ENCODE results near the gene KNCN. TPM values are rescaled to one million over a fixed set of nuclear protein-coding genes. Genes with fewer than 3 reads are reported as not detected.

Gene KNCN
- total and polyA plus RNA-seq, 3 donors from 2014 or later, result 0.43 to 4.0 (median 0.47) TPM

DNA sequence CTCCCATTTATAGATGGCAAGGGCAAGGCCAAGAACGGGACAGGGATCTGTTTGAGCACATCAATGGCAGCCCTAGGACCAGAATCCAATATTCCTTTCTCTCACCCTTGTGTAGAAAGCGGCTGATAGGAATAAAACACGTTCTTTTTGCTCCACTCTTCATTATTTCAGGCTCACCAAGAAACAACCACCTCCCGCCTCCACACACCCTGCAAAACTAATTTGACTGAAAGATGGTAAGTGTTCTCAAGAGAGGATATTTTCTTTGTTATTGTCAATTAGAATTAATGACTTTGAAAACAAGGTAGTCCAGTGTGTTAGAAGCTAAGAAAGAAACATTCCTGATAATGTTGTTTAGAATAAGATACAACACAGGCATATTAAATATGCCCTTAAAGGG is 11.9 kb upstream of the KNCN start:
- no peak overlapping the region for H3K4me3 ChIP-seq
- DNase-seq, result no peak
- TF ChIP-seq CTCF (IDR thresholded peaks at IDR 0.05), result no peak
- H3K27ac ChIP-seq, result no peak overlapping the region
- 89 to 95% methylated on average over 4 of the region's 4 CpGs for WGBS, 2 donors
- no peaks in the 10 kb centered on the region for H3K9me3 ChIP-seq
- intact Hi-C loops (cut with DNase I; ENCODE audit: low total_unique reads), result no loop called here
- H3K27me3 ChIP-seq, result no peaks in the 10 kb centered on the region
- no peaks in the 10 kb centered on the region for H3K4me1 ChIP-seq
- no peaks in the 10 kb centered on the region for H3K36me3 ChIP-seq (ENCODE audit: low read depth, missing control alignments)

GRCh38 chr1:46562498-46562897 is 11.1 kb upstream of the KNCN start:
- intact Hi-C loops (cut with DNase I; ENCODE audit: low total_unique reads), result no loop called here
- no peaks in the 10 kb centered on the region for H3K36me3 ChIP-seq (ENCODE audit: low read depth, missing control alignments)

DNA sequence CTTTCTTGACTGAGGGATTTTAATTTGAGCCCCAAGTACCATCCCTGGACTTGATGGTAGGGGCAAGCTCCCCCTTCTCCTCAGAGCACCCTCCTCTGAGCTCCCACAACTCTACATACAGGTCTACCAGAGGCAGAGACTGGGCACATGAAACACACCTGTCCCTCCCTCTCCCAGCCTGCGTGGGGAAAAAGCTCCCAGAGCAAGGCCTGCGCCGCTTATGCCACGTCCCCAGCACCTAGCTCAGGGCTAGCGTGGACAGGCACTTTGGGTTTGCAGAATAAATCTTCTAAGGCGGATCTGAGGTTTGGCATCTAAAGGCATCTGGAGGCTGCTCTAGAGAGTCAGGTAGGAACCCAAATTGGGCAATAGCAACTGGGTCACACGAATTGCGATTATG is 7.5 kb upstream of the KNCN start:
- no peak for DNase-seq
- H3K4me3 ChIP-seq, result no peak overlapping the region
- H3K36me3 ChIP-seq (ENCODE audit: low read depth, missing control alignments), result no peaks in the 10 kb centered on the region
- TF ChIP-seq CTCF (IDR thresholded peaks at IDR 0.05) (no peak), POLR2A (IDR thresholded peaks at IDR 0.05) (no peak)
- H3K27me3 ChIP-seq, result no peaks in the 10 kb centered on the region
- WGBS, 2 donors, result 88 to 93% methylated on average over 5 to 8 of the region's 8 CpGs
- H3K4me1 ChIP-seq, result no peaks in the 10 kb centered on the region
- intact Hi-C loops (cut with DNase I; ENCODE audit: low total_unique reads), result no loop called here
- no peak overlapping the region for H3K27ac ChIP-seq
- no peaks in the 10 kb centered on the region for H3K9me3 ChIP-seq

More at GRCh38 chr1:46562498-46562897, 11.1 kb upstream of the KNCN start:
- no peak for DNase-seq
- TF ChIP-seq CTCF (IDR thresholded peaks at IDR 0.05) (no peak), POLR2A (IDR thresholded peaks at IDR 0.05) (no peak)
- no peak overlapping the region for H3K4me3 ChIP-seq
- no peaks in the 10 kb centered on the region for H3K4me1 ChIP-seq
- no peaks in the 10 kb centered on the region for H3K9me3 ChIP-seq
- H3K27ac ChIP-seq, result no peak overlapping the region
- H3K27me3 ChIP-seq, result no peaks in the 10 kb centered on the region
- WGBS, 2 donors, result 93 to 96% methylated on average over 15 of the region's 15 CpGs

DNA sequence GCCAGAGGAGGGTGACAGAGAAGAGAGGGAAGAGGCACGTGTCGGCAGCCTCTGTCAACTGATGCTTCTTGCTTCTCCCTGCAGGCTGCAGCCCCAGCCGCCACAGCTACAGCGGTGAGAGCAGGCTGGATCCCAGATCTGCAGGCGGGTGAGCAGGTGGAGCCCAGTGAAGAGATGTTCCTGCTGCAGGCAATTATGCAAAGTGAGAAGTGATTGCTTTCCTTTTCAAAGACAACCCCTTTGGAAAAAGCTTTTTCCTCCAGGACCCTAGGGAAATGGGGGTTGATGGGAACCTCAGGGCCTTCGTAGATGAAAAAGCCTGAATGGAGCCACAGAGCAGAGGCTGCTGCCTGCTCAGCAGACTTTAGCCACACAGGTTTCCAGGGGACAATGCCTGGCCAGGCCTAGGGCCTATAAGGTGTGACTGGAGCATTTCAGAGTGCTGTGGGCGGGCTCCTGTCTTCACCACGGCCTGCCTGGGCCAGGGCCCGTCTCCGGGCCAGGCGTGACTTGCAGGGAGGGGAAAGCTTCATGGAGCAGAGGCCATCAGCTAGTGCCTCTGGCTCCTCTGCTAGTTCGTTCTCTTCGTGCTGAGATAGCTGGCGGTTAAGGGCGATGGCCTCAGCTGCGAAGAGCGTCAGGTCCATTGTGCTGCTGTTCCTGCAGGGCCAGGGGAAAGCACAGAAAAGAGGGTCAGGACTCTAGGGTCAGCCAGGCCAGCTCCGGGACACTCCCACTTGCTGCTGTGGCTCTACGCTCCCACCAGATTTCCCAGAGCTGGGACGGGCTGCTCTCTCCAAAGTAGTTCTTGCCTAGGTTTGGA is 6.9 kb upstream of the KNCN start:
- WGBS, 2 donors, result 82 to 90% methylated on average over 9 to 20 of the region's 20 CpGs
- H3K9me3 ChIP-seq, result no peaks in the 10 kb centered on the region
- no peak for DNase-seq
- no peaks in the 10 kb centered on the region for H3K4me1 ChIP-seq
- H3K27ac ChIP-seq, result no peak overlapping the region
- intact Hi-C loops (cut with DNase I; ENCODE audit: low total_unique reads), result no loop called here
- no peaks in the 10 kb centered on the region for H3K27me3 ChIP-seq
- H3K4me3 ChIP-seq, result no peak overlapping the region
- TF ChIP-seq CTCF (IDR thresholded peaks at IDR 0.05), result no peak
- TF ChIP-seq POLR2A (IDR thresholded peaks at IDR 0.05), result no peak
- H3K36me3 ChIP-seq (ENCODE audit: low read depth, missing control alignments), result no peaks in the 10 kb centered on the region

DNA sequence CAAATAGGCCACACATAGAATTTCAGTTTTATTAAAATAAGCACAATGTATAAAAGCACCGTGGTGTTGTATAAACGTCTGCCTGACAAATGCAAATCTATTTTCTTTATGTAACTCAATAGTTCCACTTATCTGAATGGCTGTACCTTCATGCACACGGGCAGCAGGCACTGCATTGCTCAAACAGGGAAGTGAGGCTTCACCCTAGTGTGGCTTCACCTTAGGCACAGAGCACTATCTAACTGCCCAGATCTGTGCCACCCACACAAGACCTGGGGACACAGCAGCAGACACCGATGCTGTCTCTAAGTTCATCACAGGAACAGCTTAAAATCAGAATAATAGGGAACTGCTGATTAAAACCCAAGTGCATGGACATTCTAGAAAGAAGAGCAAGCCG is 6.0 kb upstream of the KNCN start:
- 56 to 76% methylated on average over 5 of the region's 5 CpGs for WGBS, 2 donors
- H3K36me3 ChIP-seq (ENCODE audit: low read depth, missing control alignments), result no peaks in the 10 kb centered on the region
- no peaks in the 10 kb centered on the region for H3K4me1 ChIP-seq
- DNase-seq, result no peak
- no peak overlapping the region for H3K4me3 ChIP-seq
- no peak for TF ChIP-seq CTCF (IDR thresholded peaks at IDR 0.05)
- no peak for TF ChIP-seq POLR2A (IDR thresholded peaks at IDR 0.05)
- no peaks in the 10 kb centered on the region for H3K27me3 ChIP-seq
- intact Hi-C loops (cut with DNase I; ENCODE audit: low total_unique reads), result no loop called here
- no peak overlapping the region for H3K27ac ChIP-seq
- H3K9me3 ChIP-seq, result no peaks in the 10 kb centered on the region

Data from testis (tissue), 3 donors.